Testis (tissue), 3 donors: ENCODE data around the gene CA6. TPM values are rescaled to one million over a fixed set of nuclear protein-coding genes. Genes with fewer than 3 reads are reported as not detected.

Experiments
- DNase-seq: peaks from one replicate; pipeline ENCODE4 v3.0.0-alpha.2; 2019
- H3K27ac ChIP-seq, 2 donors: fragments of 200-600 bp; sonication (generic); one replicate each; pipeline ENCODE4 v1.5.1; 2019
- H3K27me3 ChIP-seq: fragments of 200-600 bp; sonication (generic); one replicate; pipeline ENCODE4 v1.5.1; 2019
- H3K36me3 ChIP-seq: fragments of 200-600 bp; sonication (generic); one replicate; pipeline ENCODE4 v1.5.1; 2017; ENCODE audit warnings: low read depth; ENCODE audit errors: missing control alignments
- H3K4me1 ChIP-seq: fragments of 200-600 bp; sonication (generic); one replicate; pipeline ENCODE4 v1.5.1; 2019
- H3K4me3 ChIP-seq, 2 donors: fragments of 200-600 bp; sonication (generic); one replicate each; pipeline ENCODE4 v1.5.1; 2017 to 2019
- H3K9me3 ChIP-seq: fragments of 200-600 bp; sonication (generic); one replicate; pipeline ENCODE4 v1.5.1; 2017
- CTCF ChIP-seq, 3 experiments: fragments of 450-650 bp in 2 of 3; fragments of 200-600 bp in 1 of 3; sonication (generic) in 1 of 3; IDR thresholded peaks; one replicate each; pipeline ENCODE4 v1.5.1; 2016 to 2019; ENCODE audit warnings: antibody characterized with exemption in 3 of 3, mild to moderate bottlenecking in 2 of 3, moderate library complexity in 1 of 3
- POLR2A ChIP-seq: fragments of 450-650 bp; IDR thresholded peaks from one replicate; pipeline ENCODE4 v1.6.1; 2017; ENCODE audit warnings: antibody characterized with exemption, mild to moderate bottlenecking, moderate library complexity
- WGBS, 2 donors: methylation state at CpG; one replicate each; pipeline ENCODE4 v1.1.5; 2018; 5-methylcytosine and 5-hydroxymethylcytosine counted together
- intact Hi-C: fragments of 100-400 bp; cut with DNase I; formaldehyde crosslinking; loops from one replicate; pipeline ENCODE4 v1.15.1; 2023; ENCODE audit warnings: low total_unique reads
- polyA plus RNA-seq: library from polyadenylated mRNA; stranded (reverse); fragments of 350-450 nt; fragmentation: Illumina TruSeq; extraction: RNeasy Lipid Tissue Mini Kit (QIAGEN cat#74804); gene quantifications from one replicate; pipeline ENCODE4 v1.2.3, GENCODE V29; 2014; ENCODE audit warnings: low read depth, low replicate concordance; ENCODE audit not compliant: insufficient read depth
- total RNA-seq, 2 donors: library from RNA; depleted of rRNA; stranded (reverse); fragments of >200 nt; gene quantifications; one replicate each; pipeline ENCODE4 v1.2.3, GENCODE V29; 2016

Gene CA6
- total and polyA plus RNA-seq, 3 donors from 2014 or later: 0.68 TPM; not detected in 2

GRCh38 chr1:8903410-8903809, 42.3 kb upstream of the CA6 start:
- TF ChIP-seq POLR2A (no peak), CTCF (IDR thresholded peaks at IDR 0.05) (no peak)
- Histone ChIP-seq H3K4me3 (no peak overlapping the region), H3K4me1 (peaks cover 6% of the 10 kb centered on the region), H3K27ac (no peak overlapping the region), H3K9me3 (no peaks in the 10 kb centered on the region), H3K36me3 (no peaks in the 10 kb centered on the region), H3K27me3 (no peaks in the 10 kb centered on the region)
- intact Hi-C loops: no loop called here
- WGBS, 2 donors: 94 to 96% methylated on average over 6 of the region's 6 CpGs
- no peak for DNase-seq

GRCh38 chr1:8903908-8904650, 41.6 kb upstream of the CA6 start:
- Histone ChIP-seq H3K27ac (no peak overlapping the region), H3K4me1 (peaks cover 6% of the 10 kb centered on the region), H3K4me3 (no peak overlapping the region), H3K36me3 (no peaks in the 10 kb centered on the region), H3K27me3 (no peaks in the 10 kb centered on the region), H3K9me3 (no peaks in the 10 kb centered on the region)
- 69 to 75% methylated on average over 6 of the region's 6 CpGs for WGBS, 2 donors
- intact Hi-C loops: no loop called here
- TF ChIP-seq CTCF (IDR thresholded peaks at IDR 0.05): no peak
- no peak for TF ChIP-seq POLR2A
- DNase-seq: peak; percentile 31

- DNase-seq: no peak
- WGBS, 2 donors: 63 to 67% methylated on average over 9 of the region's 9 CpGs
- intact Hi-C loops: no loop called here
- Histone ChIP-seq H3K9me3 (no peaks in the 10 kb centered on the region), H3K27ac (peak overlapping the region in 1 of 2 donors; percentile 7), H3K4me1 (peaks cover 6% of the 10 kb centered on the region), H3K4me3 (no peak overlapping the region), H3K36me3 (no peaks in the 10 kb centered on the region), H3K27me3 (no peaks in the 10 kb centered on the region)
- TF ChIP-seq POLR2A (no peak), CTCF (IDR thresholded peaks at IDR 0.05) (no peak)
Observed at GRCh38 chr1:8905582-8906191, 40.0 kb upstream of the CA6 start.

GRCh38 chr1:8908388-8909151, 37.1 kb upstream of the CA6 start:
- Histone ChIP-seq H3K9me3 (no peaks in the 10 kb centered on the region), H3K36me3 (no peaks in the 10 kb centered on the region), H3K27ac (no peak overlapping the region), H3K27me3 (no peaks in the 10 kb centered on the region), H3K4me3 (no peak overlapping the region), H3K4me1 (peaks cover 6% of the 10 kb centered on the region)
- intact Hi-C loops: no loop called here
- no peak for DNase-seq
- WGBS, 2 donors: 79 to 82% methylated on average over 17 to 18 of the region's 18 CpGs
- TF ChIP-seq CTCF (IDR thresholded peaks at IDR 0.05) (no peak), POLR2A (no peak)
